GF-D8 (cell line): ENCODE measurements around the gene UBIAD1.
"Not testable (repeated sequence)": the region's sequence is repeated elsewhere in the genome, so short reads cannot be mapped to it uniquely, and the experiment has no call there.

Experiments
- DNase-seq: peaks from one replicate; lab custom pipeline; 2025; lab: John Stamatoyannopoulos, UW

The UBIAD1 gene

GRCh38 chr1:11272832-11273594 lies at the start of gene UBIAD1:
TSS of gene UBIAD1 (plus strand) at chr1:11273198. CDS start at chr1:11273532, 334 bp downstream.
- peak; percentile 61 for DNase-seq

GRCh38 chr1:11227106-11228077 lies 45.6 kb upstream of the UBIAD1 start:
- no peak for DNase-seq

- DNase-seq = no peak
Measured at GRCh38 chr1:11229203-11229602, 43.8 kb upstream of the UBIAD1 start.

- DNase-seq = no peak
Measured at GRCh38 chr1:11233208-11233607, 39.8 kb upstream of the UBIAD1 start.

GRCh38 chr1:11237356-11237755 lies 35.6 kb upstream of the UBIAD1 start:
- no peak for DNase-seq

- no peak for DNase-seq
Measured at GRCh38 chr1:11238311-11238710, 34.7 kb upstream of the UBIAD1 start.

- DNase-seq = no peak
Measured at GRCh38 chr1:11245248-11245647, 27.8 kb upstream of the UBIAD1 start.

GRCh38 chr1:11245904-11246719 lies 26.9 kb upstream of the UBIAD1 start:
- DNase-seq = no peak

GRCh38 chr1:11248169-11248568 lies 24.8 kb upstream of the UBIAD1 start:
- no peak for DNase-seq

GRCh38 chr1:11252538-11252937 lies 20.5 kb upstream of the UBIAD1 start:
- no peak for DNase-seq

GRCh38 chr1:11253226-11253625 lies 19.8 kb upstream of the UBIAD1 start:
- DNase-seq = no peak

GRCh38 chr1:11256299-11256698 lies 16.7 kb upstream of the UBIAD1 start:
- DNase-seq = no peak

- DNase-seq = peak; percentile 98
Measured at GRCh38 chr1:11262171-11263049, 10.6 kb upstream of the UBIAD1 start, which contains the start of gene MTOR. TSS of gene MTOR (minus strand) at chr1:11262551. CDS start at chr1:11259409, 3,142 bp downstream.

- DNase-seq = no peak
Measured at GRCh38 chr1:11266268-11267074, 6.5 kb upstream of the UBIAD1 start.

- DNase-seq = not testable (repeated sequence)
Measured at GRCh38 chr1:11267350-11268337, 5.4 kb upstream of the UBIAD1 start.

GRCh38 chr1:11272544-11272831 lies 510 bp upstream of the UBIAD1 start:
- no peak for DNase-seq

- DNase-seq = no peak
Measured at GRCh38 chr1:11273595-11274234, 717 bp downstream of the UBIAD1 start.

GRCh38 chr1:11279152-11279551 lies 6.2 kb downstream of the UBIAD1 start:
- DNase-seq = no peak

GRCh38 chr1:11279630-11280029 lies 6.6 kb downstream of the UBIAD1 start:
- DNase-seq = no peak
